Astrocyte of the spinal cord (primary cell): ENCODE measurements around the gene IL20RA.
"Not testable (repeated sequence)": the region's sequence is repeated elsewhere in the genome, so short reads cannot be mapped to it uniquely, and the experiment has no call there.

Experiments
- DNase-seq: peaks from one replicate; pipeline ENCODE4 v3.0.0; 2011; ENCODE audit warnings: low read depth, low spot score
- H3K4me3 ChIP-seq: 2 replicates; pipeline ENCODE4 v1.5.1; 2011; ENCODE audit warnings: low read depth, mild to moderate bottlenecking, low read length, moderate library complexity
- CTCF ChIP-seq: IDR thresholded peaks from 2 replicates; pipeline ENCODE4 v1.5.1; 2012; ENCODE audit warnings: low read depth, mild to moderate bottlenecking, low read length, inconsistent platforms
- in situ Hi-C: cut with HindIII; loops from 2 replicates; pipeline ENCODE4 v1.10.0; 2017; ENCODE audit warnings: low sequenced_read_pairs

The IL20RA gene

GRCh38 chr6:136982928-136983327 lies 61.8 kb downstream of the IL20RA start:
- in situ Hi-C loops: no loop called here
- no peak for TF ChIP-seq CTCF
- H3K4me3 ChIP-seq: no peak overlapping the region
- DNase-seq: no peak

DNA sequence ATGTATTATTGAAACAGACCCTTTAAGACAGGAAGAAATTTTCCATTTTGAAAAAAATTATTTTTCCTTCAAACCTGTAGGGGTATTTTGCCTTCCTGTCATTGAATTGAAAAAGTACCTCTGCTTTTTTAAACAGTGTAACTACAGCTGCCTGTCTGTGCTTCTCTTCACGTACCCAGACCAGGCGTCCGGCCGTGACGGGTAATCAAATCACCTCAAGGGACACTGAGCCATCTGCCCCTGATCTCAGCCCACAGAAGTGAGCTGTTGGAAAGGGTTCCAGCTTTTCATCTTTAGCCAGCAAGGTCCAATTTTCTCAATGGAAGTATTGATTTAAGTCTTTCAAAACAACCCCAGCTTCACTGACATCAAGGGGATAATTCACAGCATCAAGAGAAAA lies 64.7 kb downstream of the IL20RA start:
- no peak for DNase-seq
- in situ Hi-C loops: no loop called here
- no peak for TF ChIP-seq CTCF
- no peak overlapping the region for H3K4me3 ChIP-seq

- in situ Hi-C loops: no loop called here
- H3K4me3 ChIP-seq: no peak overlapping the region
- no peak for DNase-seq
- TF ChIP-seq CTCF: no peak
Observed at GRCh38 chr6:136979206-136979605, 65.6 kb downstream of the IL20RA start.

DNA sequence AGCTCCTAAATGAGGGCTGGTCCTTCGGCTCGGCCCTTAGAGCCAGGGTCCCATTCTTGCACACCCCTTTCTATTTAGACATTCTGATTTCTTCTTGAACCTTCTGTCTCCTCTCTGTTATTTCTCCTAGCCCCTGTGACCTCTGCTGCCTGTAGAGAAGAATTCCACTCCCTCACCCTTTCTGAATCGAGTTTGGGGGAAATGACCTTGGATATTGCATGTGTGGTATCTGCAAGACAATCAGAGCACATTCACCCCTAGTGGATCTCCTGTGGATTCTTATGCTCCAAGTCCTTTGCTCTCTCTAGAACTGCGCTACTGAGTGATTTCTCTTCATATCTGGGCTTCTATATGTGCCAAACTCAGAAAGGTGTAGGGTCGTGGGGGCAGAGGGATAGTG lies 67.7 kb downstream of the IL20RA start:
- TF ChIP-seq CTCF: no peak
- in situ Hi-C loops: no loop called here
- H3K4me3 ChIP-seq: no peak overlapping the region
- no peak for DNase-seq

DNA sequence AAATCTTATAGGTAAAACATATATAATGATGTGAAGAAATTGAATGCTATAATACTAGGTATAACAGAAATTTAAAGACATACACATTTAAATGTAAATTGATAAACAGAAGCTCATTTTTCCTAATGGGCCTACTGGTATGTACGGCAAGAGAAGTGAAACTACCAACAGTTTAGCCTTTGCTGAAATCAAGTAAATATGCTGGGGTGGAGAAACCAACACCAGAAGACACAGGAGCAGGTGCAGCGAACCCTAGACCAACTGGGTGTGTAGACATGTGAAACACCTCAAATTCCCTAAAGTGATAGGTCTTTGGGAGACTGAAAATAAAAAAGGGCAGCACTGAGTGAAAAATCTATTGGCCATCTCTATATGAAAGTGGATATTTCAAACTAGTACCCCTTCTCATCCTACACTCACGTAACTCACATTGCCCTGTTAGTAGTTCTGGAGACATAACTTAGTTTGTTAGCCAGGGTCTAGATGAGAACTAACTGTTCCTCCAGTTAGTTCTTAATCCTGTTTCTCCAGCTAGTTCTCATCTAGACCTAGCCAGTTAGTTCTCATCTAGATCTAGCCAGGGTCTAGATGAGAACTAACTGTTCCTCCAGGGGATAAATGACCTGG lies 69.6 kb downstream of the IL20RA start:
- H3K4me3 ChIP-seq: no peak overlapping the region
- no peak for TF ChIP-seq CTCF
- no peak for DNase-seq
- in situ Hi-C loops: no loop called here

DNA sequence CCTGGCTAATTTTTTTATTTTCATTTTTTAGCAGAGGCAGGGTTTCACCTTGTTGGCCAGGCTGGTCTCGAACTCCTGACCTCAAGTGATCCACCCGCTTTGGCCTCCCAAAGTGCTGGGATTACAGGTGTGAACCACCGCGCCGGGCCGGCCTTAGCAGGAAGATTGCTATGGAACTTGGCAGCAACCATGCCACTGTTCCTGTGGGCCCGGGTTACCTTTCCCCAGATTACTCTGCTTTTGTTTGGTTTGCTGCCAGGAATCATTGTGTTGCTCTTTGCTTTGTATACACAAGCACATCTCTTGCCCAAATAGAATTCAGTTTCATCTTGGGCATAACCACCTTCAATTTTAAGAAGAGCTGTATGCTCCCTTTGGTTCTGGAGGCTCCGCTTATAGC lies 71.0 kb downstream of the IL20RA start:
- in situ Hi-C loops, DNase-seq: not testable (repeated sequence)

GRCh38 chr6:136971609-136972008 lies 73.2 kb downstream of the IL20RA start:
- in situ Hi-C loops: no loop called here
- TF ChIP-seq CTCF: no peak
- H3K4me3 ChIP-seq: no peak overlapping the region
- DNase-seq: no peak

More for the DNA sequence above, 71.0 kb downstream of the IL20RA start:
- not testable (repeated sequence) for H3K4me3 ChIP-seq
